Uterus (tissue), 2 donors: ENCODE results near the gene BICRA.

Experiments used
- CTCF ChIP-seq, 4 experiments: fragments of 200-600 bp in 2 of 4; fragments of 450-650 bp in 2 of 4; sonication (generic) in 2 of 4; IDR thresholded peaks; one replicate each; pipeline ENCODE4 v1.5.1; 2016 to 2019; ENCODE audit warnings: antibody characterized with exemption in 4 of 4, mild to moderate bottlenecking in 2 of 4, moderate library complexity in 1 of 4
- POLR2A ChIP-seq, 2 donors: fragments of 450-650 bp; IDR thresholded peaks; one replicate each; pipeline ENCODE4 v1.6.1; 2016; ENCODE audit warnings: antibody characterized with exemption in 2 of 2, mild to moderate bottlenecking in 1 of 2, moderate library complexity in 1 of 2

- TF ChIP-seq CTCF (IDR thresholded peaks at IDR 0.05): no peak
- no peak for TF ChIP-seq POLR2A (IDR thresholded peaks at IDR 0.05)
These were observed 117.5 kb downstream of the BICRA start for GRCh38 chr19:47726467-47726866.
